ENCODE measurements around the gene VAV1.

VAV1 gene

DNA sequence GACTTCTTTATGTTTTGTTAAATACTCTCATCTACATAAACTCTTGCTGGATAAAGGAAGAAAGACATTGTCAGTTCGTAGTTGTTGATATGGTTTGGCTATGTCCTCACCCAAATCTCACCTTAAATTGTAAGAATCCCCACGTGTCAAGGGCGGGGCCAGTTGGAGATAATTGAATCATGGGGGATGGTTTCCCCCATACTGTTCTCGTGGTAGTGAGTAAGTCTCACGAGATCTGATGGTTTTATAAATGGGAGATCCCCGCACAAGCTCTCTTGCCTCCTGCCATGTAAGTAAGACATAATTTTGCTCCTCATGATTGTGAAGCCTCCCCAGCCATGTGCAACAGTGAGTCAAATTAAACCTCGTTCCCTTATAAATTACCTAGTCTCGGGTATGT lies 118.4 kb downstream of the VAV1 start:
- TF ChIP-seq ZNF350 (tag by site-specific recombination; IDR thresholded peaks at IDR 0.05) (no peak), ZNF24 (tag by site-specific recombination; IDR thresholded peaks at IDR 0.05) (no peak), ZNF426 (tag by site-specific recombination; IDR thresholded peaks at IDR 0.05) (no peak), ZNF768 (tag by site-specific recombination; IDR thresholded peaks at IDR 0.05) (no peak), HOXC10 (CRISPR knock-in tag; IDR thresholded peaks at IDR 0.05) (no peak), ZNF223 (tag by site-specific recombination; IDR thresholded peaks at IDR 0.05) (no peak), ZNF274 (IDR thresholded peaks at IDR 0.05; ENCODE audit: low read length) (no peak), ZNF274 (tag by site-specific recombination; IDR thresholded peaks at IDR 0.05; ENCODE audit: borderline replicate concordance) (no peak), ZNF114 (tag by site-specific recombination; IDR thresholded peaks at IDR 0.05) (no peak), ZNF610 (tag by site-specific recombination; IDR thresholded peaks at IDR 0.05; ENCODE audit: borderline replicate concordance) (no peak), SCRT2 (tag by site-specific recombination; IDR thresholded peaks at IDR 0.05) (no peak), ZNF302 (tag by site-specific recombination; IDR thresholded peaks at IDR 0.05; ENCODE audit: low read depth) (no peak), FEZF1 (tag by site-specific recombination; IDR thresholded peaks at IDR 0.05) (no peak), ZNF354C (tag by site-specific recombination; IDR thresholded peaks at IDR 0.05; ENCODE audit: borderline replicate concordance, low read depth) (no peak)
- TF ChIP-seq, protein P1, sequence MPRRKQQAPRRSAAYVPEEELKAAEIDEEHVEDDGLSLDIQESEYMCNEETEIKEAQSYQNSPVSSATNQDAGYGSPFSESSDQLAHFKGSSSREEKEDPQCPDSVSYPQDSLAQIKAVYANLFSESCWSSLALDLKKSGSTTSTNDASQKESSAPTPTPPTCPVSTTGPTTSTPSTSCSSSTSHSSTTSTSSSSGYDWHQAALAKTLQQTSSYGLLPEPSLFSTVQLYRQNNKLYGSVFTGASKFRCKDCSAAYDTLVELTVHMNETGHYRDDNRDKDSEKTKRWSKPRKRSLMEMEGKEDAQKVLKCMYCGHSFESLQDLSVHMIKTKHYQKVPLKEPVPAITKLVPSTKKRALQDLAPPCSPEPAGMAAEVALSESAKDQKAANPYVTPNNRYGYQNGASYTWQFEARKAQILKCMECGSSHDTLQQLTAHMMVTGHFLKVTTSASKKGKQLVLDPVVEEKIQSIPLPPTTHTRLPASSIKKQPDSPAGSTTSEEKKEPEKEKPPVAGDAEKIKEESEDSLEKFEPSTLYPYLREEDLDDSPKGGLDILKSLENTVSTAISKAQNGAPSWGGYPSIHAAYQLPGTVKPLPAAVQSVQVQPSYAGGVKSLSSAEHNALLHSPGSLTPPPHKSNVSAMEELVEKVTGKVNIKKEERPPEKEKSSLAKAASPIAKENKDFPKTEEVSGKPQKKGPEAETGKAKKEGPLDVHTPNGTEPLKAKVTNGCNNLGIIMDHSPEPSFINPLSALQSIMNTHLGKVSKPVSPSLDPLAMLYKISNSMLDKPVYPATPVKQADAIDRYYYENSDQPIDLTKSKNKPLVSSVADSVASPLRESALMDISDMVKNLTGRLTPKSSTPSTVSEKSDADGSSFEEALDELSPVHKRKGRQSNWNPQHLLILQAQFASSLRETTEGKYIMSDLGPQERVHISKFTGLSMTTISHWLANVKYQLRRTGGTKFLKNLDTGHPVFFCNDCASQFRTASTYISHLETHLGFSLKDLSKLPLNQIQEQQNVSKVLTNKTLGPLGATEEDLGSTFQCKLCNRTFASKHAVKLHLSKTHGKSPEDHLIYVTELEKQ (tag by site-specific recombination; IDR thresholded peaks at IDR 0.05; ENCODE audit: borderline replicate concordance), result no peak
- TF ChIP-seq, protein P2, sequence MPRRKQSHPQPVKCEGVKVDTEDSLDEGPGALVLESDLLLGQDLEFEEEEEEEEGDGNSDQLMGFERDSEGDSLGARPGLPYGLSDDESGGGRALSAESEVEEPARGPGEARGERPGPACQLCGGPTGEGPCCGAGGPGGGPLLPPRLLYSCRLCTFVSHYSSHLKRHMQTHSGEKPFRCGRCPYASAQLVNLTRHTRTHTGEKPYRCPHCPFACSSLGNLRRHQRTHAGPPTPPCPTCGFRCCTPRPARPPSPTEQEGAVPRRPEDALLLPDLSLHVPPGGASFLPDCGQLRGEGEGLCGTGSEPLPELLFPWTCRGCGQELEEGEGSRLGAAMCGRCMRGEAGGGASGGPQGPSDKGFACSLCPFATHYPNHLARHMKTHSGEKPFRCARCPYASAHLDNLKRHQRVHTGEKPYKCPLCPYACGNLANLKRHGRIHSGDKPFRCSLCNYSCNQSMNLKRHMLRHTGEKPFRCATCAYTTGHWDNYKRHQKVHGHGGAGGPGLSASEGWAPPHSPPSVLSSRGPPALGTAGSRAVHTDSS (tag by site-specific recombination; IDR thresholded peaks at IDR 0.05), result no peak
- TF ChIP-seq, protein P3, sequence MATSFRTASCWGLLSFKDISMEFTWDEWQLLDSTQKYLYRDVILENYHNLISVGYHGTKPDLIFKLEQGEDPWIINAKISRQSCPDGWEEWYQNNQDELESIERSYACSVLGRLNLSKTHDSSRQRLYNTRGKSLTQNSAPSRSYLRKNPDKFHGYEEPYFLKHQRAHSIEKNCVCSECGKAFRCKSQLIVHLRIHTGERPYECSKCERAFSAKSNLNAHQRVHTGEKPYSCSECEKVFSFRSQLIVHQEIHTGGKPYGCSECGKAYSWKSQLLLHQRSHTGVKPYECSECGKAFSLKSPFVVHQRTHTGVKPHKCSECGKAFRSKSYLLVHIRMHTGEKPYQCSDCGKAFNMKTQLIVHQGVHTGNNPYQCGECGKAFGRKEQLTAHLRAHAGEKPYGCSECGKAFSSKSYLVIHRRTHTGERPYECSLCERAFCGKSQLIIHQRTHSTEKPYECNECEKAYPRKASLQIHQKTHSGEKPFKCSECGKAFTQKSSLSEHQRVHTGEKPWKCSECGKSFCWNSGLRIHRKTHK (tag by site-specific recombination; IDR thresholded peaks at IDR 0.05), result no peak
- TF ChIP-seq, protein P4, sequence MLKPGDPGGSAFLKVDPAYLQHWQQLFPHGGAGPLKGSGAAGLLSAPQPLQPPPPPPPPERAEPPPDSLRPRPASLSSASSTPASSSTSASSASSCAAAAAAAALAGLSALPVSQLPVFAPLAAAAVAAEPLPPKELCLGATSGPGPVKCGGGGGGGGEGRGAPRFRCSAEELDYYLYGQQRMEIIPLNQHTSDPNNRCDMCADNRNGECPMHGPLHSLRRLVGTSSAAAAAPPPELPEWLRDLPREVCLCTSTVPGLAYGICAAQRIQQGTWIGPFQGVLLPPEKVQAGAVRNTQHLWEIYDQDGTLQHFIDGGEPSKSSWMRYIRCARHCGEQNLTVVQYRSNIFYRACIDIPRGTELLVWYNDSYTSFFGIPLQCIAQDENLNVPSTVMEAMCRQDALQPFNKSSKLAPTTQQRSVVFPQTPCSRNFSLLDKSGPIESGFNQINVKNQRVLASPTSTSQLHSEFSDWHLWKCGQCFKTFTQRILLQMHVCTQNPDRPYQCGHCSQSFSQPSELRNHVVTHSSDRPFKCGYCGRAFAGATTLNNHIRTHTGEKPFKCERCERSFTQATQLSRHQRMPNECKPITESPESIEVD (tag by site-specific recombination; IDR thresholded peaks at IDR 0.05), result no peak
- TF ChIP-seq, protein P5, sequence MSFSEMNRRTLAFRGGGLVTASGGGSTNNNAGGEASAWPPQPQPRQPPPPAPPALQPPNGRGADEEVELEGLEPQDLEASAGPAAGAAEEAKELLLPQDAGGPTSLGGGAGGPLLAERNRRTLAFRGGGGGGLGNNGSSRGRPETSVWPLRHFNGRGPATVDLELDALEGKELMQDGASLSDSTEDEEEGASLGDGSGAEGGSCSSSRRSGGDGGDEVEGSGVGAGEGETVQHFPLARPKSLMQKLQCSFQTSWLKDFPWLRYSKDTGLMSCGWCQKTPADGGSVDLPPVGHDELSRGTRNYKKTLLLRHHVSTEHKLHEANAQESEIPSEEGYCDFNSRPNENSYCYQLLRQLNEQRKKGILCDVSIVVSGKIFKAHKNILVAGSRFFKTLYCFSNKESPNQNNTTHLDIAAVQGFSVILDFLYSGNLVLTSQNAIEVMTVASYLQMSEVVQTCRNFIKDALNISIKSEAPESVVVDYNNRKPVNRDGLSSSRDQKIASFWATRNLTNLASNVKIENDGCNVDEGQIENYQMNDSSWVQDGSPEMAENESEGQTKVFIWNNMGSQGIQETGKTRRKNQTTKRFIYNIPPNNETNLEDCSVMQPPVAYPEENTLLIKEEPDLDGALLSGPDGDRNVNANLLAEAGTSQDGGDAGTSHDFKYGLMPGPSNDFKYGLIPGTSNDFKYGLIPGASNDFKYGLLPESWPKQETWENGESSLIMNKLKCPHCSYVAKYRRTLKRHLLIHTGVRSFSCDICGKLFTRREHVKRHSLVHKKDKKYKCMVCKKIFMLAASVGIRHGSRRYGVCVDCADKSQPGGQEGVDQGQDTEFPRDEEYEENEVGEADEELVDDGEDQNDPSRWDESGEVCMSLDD (tag by site-specific recombination; IDR thresholded peaks at IDR 0.05), result no peak
- TF ChIP-seq, protein P6, sequence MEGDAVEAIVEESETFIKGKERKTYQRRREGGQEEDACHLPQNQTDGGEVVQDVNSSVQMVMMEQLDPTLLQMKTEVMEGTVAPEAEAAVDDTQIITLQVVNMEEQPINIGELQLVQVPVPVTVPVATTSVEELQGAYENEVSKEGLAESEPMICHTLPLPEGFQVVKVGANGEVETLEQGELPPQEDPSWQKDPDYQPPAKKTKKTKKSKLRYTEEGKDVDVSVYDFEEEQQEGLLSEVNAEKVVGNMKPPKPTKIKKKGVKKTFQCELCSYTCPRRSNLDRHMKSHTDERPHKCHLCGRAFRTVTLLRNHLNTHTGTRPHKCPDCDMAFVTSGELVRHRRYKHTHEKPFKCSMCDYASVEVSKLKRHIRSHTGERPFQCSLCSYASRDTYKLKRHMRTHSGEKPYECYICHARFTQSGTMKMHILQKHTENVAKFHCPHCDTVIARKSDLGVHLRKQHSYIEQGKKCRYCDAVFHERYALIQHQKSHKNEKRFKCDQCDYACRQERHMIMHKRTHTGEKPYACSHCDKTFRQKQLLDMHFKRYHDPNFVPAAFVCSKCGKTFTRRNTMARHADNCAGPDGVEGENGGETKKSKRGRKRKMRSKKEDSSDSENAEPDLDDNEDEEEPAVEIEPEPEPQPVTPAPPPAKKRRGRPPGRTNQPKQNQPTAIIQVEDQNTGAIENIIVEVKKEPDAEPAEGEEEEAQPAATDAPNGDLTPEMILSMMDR (tag by site-specific recombination; IDR thresholded peaks at IDR 0.05), result no peak
- TF ChIP-seq, protein P7, sequence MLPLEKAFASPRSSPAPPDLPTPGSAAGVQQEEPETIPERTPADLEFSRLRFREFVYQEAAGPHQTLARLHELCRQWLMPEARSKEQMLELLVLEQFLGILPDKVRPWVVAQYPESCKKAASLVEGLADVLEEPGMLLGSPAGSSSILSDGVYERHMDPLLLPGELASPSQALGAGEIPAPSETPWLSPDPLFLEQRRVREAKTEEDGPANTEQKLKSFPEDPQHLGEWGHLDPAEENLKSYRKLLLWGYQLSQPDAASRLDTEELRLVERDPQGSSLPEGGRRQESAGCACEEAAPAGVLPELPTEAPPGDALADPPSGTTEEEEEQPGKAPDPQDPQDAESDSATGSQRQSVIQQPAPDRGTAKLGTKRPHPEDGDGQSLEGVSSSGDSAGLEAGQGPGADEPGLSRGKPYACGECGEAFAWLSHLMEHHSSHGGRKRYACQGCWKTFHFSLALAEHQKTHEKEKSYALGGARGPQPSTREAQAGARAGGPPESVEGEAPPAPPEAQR (tag by site-specific recombination; IDR thresholded peaks at IDR 0.05), result no peak
- ChIA-PET POLR2A (no interaction called here), CTCF (interaction anchor here (0.6 kb wide), 1 partner anchor 26 kb away, joined by 3 read pairs; no protein-coding TSS in a partner anchor)
- no peak overlapping the region for H3K4me3 ChIP-seq (ENCODE audit: low read depth, low read length)
- H3K27ac ChIP-seq (ENCODE audit: extremely low read depth, low read depth, low read length), result no peak overlapping the region
- H3K4me1 ChIP-seq (ENCODE audit: control insufficient read depth, insufficient read depth, low read length), result no peaks in the 10 kb centered on the region
- H3K36me3 ChIP-seq (ENCODE audit: control insufficient read depth in 2 of 2, insufficient read depth in 1 of 2, low read length in 2 of 2), result no peaks in the 10 kb centered on the region
- H3K9me3 ChIP-seq (ENCODE audit: control insufficient read depth, insufficient read depth, low read depth, low read length), result no peaks in the 10 kb centered on the region; the same call in 1 of the 2 replicates

Measured in HEK293 (cell line).